SK-N-MC (cell line): ENCODE measurements around the gene SGO1.
"Not testable (repeated sequence)": the region's sequence is repeated elsewhere in the genome, so short reads cannot be mapped to it uniquely, and the experiment has no call there.

Experiments used
- EZH2 ChIP-seq: fragments of 200-600 bp; sonication (generic); IDR thresholded peaks from one replicate; pipeline ENCODE4 v1.6.1; 2017; ENCODE audit warnings: antibody characterized with exemption
- POLR2AphosphoS5 ChIP-seq: IDR thresholded peaks from 2 replicates; pipeline ENCODE4 v1.6.1; 2012; ENCODE audit warnings: mild to moderate bottlenecking, low read depth, low read length, borderline replicate concordance

GRCh38 chr3:20207945-20208344 lies 21.9 kb upstream of the SGO1 start:
- TF ChIP-seq POLR2AphosphoS5, EZH2: not testable (repeated sequence)
